DND-41 (cell line): ENCODE results near the gene CCL5.

Source experiments
- ATAC-seq: fragments of 200-7000 bp; cut with Tn5 transposase; 3 replicates; pipeline ENCODE4 v1.9.1; 2021; ENCODE audit warnings: low read depth; ENCODE audit not compliant: insufficient read depth
- DNase-seq: peaks from one replicate; pipeline ENCODE4 v3.0.0-alpha.2; 2020
- H2AFZ ChIP-seq: 2 replicates; pipeline ENCODE4 v1.6.0; 2012; ENCODE audit warnings: low read depth, low read length
- H3K27ac ChIP-seq: 2 replicates; pipeline ENCODE4 v1.5.1; 2012; ENCODE audit warnings: low read length, inconsistent platforms
- H3K27me3 ChIP-seq: fragments of 200-600 bp; sonication (generic); 2 replicates; pipeline ENCODE4 v1.6.0; 2012; ENCODE audit warnings: low read length, mild to moderate bottlenecking, inconsistent platforms; ENCODE audit not compliant: insufficient read depth, poor library complexity
- H3K36me3 ChIP-seq: 2 replicates; pipeline ENCODE4 v1.5.1; 2012; ENCODE audit warnings: low read length, inconsistent platforms; ENCODE audit not compliant: insufficient read depth
- H3K4me1 ChIP-seq: 2 replicates; pipeline ENCODE4 v1.5.1; 2012; ENCODE audit warnings: mild to moderate bottlenecking, low read length; ENCODE audit not compliant: insufficient read depth
- H3K4me2 ChIP-seq: 2 replicates; pipeline ENCODE4 v1.6.0; 2012; ENCODE audit warnings: mild to moderate bottlenecking, moderate library complexity, low read length, inconsistent platforms; ENCODE audit not compliant: insufficient read depth
- H3K4me3 ChIP-seq, 2 experiments: fragments of 200-600 bp in 1 of 2; shearing (Covaris generic) in 1 of 2; 2 replicates each; pipeline ENCODE4 v1.5.1; 2012 to 2016; ENCODE audit warnings: inconsistent platforms in 2 of 2, low read length in 2 of 2, mild to moderate bottlenecking in 2 of 2, low read depth in 1 of 2, moderate library complexity in 1 of 2
- H3K79me2 ChIP-seq: 2 replicates; pipeline ENCODE4 v1.6.0; 2012; ENCODE audit warnings: low read length, inconsistent platforms; ENCODE audit not compliant: insufficient read depth
- H3K9ac ChIP-seq: 2 replicates; pipeline ENCODE4 v1.6.0; 2012; ENCODE audit warnings: low read depth, mild to moderate bottlenecking, inconsistent platforms, low read length, moderate library complexity
- H3K9me3 ChIP-seq: 2 replicates; pipeline ENCODE4 v1.5.1; 2012; ENCODE audit warnings: low read length, moderate library complexity, mild to moderate bottlenecking, inconsistent platforms; ENCODE audit not compliant: insufficient read depth, severe bottlenecking
- H4K20me1 ChIP-seq: 2 replicates; pipeline ENCODE4 v1.6.0; 2012; ENCODE audit warnings: low read length; ENCODE audit not compliant: insufficient read depth
- CTCF ChIP-seq: IDR thresholded peaks from 2 replicates; pipeline ENCODE4 v1.5.1; 2012; ENCODE audit warnings: borderline replicate concordance, low read length, moderate library complexity, mild to moderate bottlenecking; ENCODE audit not compliant: poor library complexity, severe bottlenecking; ENCODE audit errors: extremely low read depth
- EZH2 ChIP-seq: IDR thresholded peaks from 3 replicates; pipeline ENCODE4 v1.6.1; 2012; ENCODE audit warnings: borderline replicate concordance, low read depth, mild to moderate bottlenecking, moderate library complexity, low read length, inconsistent platforms; ENCODE audit not compliant: severe bottlenecking

The CCL5 gene

GRCh38 chr17:35841101-35841500 is 39.1 kb downstream of the CCL5 start:
- DNase-seq (no peak), ATAC-seq (no peak)
- Histone ChIP-seq H3K4me1 (no peaks in the 10 kb centered on the region), H3K9me3 (no peaks in the 10 kb centered on the region), H3K36me3 (peaks cover 96% of the 10 kb centered on the region), H3K4me2 (no peak overlapping the region), H3K27me3 (no peaks in the 10 kb centered on the region), H3K79me2 (peaks cover 4% of the 10 kb centered on the region; the same call in 1 of the 2 replicates), H2AFZ (no peak overlapping the region), H3K27ac (no peak overlapping the region), H3K9ac (no peak overlapping the region), H3K4me3 (no peak overlapping the region), H4K20me1 (peaks cover 18% of the 10 kb centered on the region)
- no peak for TF ChIP-seq CTCF
- no peak for TF ChIP-seq EZH2

DNA sequence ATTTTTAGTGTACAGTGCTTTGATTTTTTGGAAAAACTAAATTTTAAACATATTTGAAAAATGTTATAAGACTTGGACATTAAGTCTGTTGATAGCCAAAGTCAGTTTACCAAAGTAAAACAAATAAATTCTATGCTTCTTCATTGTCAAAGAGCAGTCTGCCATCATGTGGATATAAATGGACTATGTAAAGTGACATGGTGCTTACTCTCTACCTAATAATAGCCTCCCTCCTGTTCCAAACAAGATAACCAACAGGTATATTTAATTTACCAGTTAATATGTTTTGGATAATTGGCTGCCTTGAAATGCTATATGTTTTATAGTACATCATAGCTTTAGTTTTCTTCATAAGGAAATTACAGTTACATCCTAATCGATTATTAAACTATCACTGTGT is 55.0 kb downstream of the CCL5 start:
- H3K36me3 ChIP-seq = peaks cover 92% of the 10 kb centered on the region
- peaks cover 67% of the 10 kb centered on the region for H3K79me2 ChIP-seq
- H3K27me3 ChIP-seq = no peaks in the 10 kb centered on the region
- no peaks in the 10 kb centered on the region for H3K4me1 ChIP-seq
- H3K4me2 ChIP-seq = no peak overlapping the region
- H2AFZ ChIP-seq = no peak overlapping the region
- TF ChIP-seq EZH2 (no peak), CTCF (no peak)
- H4K20me1 ChIP-seq = peaks cover 20% of the 10 kb centered on the region; the same call in 1 of the 2 replicates
- ATAC-seq (no peak), DNase-seq (no peak)
- no peaks in the 10 kb centered on the region for H3K9me3 ChIP-seq
- H3K27ac ChIP-seq = no peak overlapping the region
- H3K4me3 ChIP-seq = no peak overlapping the region
- H3K9ac ChIP-seq = no peak overlapping the region
